ENCODE data around the gene SLC12A2.

GRCh38 chr5:128097781-128098180 lies 14.2 kb downstream of the SLC12A2 start:
- TF ChIP-seq CTCF (IDR thresholded peaks at IDR 0.05 in 8 of 11, conservative IDR thresholded peaks at IDR 0.05 in 3 of 11), result no peak
- TF ChIP-seq POLR2A (IDR thresholded peaks at IDR 0.05), result no peak
